ENCODE data around the gene ADIPOQ. TPM values are rescaled to one million over a fixed set of nuclear protein-coding genes. Genes with fewer than 3 reads are reported as not detected.

The ADIPOQ gene
- total RNA-seq, 3 donors from 2014 or later (not counting 1 experiment from before 2014, with no cell fraction given) = not detected

GRCh38 chr3:186828340-186828739 lies 14.2 kb upstream of the ADIPOQ start:
- no peak for TF ChIP-seq CTCF (IDR thresholded peaks at IDR 0.05)
- peaks cover 47% of the 10 kb centered on the region for H3K27me3 ChIP-seq (ENCODE audit: control insufficient read depth, insufficient read depth, low read length)
- Mint-ChIP-seq H3K9me3 (no peaks in the 10 kb centered on the region), H3K4me1 (peaks cover 11 to 20% of the 10 kb centered on the region in 2 donors), H3K36me3 (no peaks in the 10 kb centered on the region), H3K4me3 (no peak overlapping the region), H3K27me3 (ENCODE audit: low read depth in 2 of 2) (peaks cover 53 to 66% of the 10 kb centered on the region in 2 donors), H3K27ac (no peak overlapping the region)
- intact Hi-C loops (cut with micrococcal nuclease) = loop anchor here (10.0 kb wide), 1 partner anchor 844 kb away; no protein-coding TSS in a partner anchor
- ATAC-seq (no peak), DNase-seq (peak in 1 of 2 donors; percentile 24)
- peaks cover 31% of the 10 kb centered on the region for H3K4me1 ChIP-seq (ENCODE audit: control insufficient read depth, insufficient read depth, low read length)
- H3K4me3 ChIP-seq (ENCODE audit: low read length) = no peak overlapping the region
- no peak overlapping the region for H3K27ac ChIP-seq (ENCODE audit: low read length)
- no peaks in the 10 kb centered on the region for H3K36me3 ChIP-seq (ENCODE audit: control insufficient read depth, insufficient read depth, low read length)
- 35% methylated on average over 3 of the region's 5 CpGs for WGBS (ENCODE audit: insufficient coverage)
- no peaks in the 10 kb centered on the region for H3K9me3 ChIP-seq (ENCODE audit: control insufficient read depth, insufficient read depth, low read length)

DNA sequence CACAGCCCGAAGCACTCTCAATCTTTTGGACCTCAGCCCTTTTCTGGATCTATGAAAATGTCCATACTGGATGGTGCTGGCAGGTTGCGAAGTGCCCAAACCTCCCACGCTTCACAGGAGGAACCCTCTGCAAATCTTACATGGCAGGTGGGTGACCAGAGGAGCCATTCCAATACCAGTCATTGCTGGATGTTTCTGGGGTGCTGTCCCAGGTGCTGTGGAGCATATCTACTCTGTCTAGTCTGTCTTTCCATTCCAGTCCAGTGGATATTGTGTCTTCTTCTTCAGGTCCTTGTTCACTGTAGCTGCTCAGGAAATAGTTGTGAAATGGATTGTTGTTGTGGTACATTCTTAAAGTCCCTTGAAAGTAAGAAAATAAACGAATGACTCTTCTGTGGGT lies 10.7 kb upstream of the ADIPOQ start:
- intact Hi-C loops (cut with micrococcal nuclease) = no loop called here
- DNase-seq (no peak), ATAC-seq (no peak)
- Mint-ChIP-seq H3K9me3 (no peaks in the 10 kb centered on the region), H3K4me1 (peaks cover 0 to 1% of the 10 kb centered on the region in 2 donors), H3K4me3 (no peak overlapping the region), H3K27me3 (ENCODE audit: low read depth in 2 of 2) (peaks cover 41 to 67% of the 10 kb centered on the region in 2 donors), H3K27ac (no peak overlapping the region), H3K36me3 (no peaks in the 10 kb centered on the region)
- no peak overlapping the region for H3K27ac ChIP-seq (ENCODE audit: low read length)
- no peak overlapping the region for H3K4me3 ChIP-seq (ENCODE audit: low read length)
- H3K4me1 ChIP-seq (ENCODE audit: control insufficient read depth, insufficient read depth, low read length) = peaks cover 9% of the 10 kb centered on the region
- no peaks in the 10 kb centered on the region for H3K9me3 ChIP-seq (ENCODE audit: control insufficient read depth, insufficient read depth, low read length)
- 74% methylated on average over 4 of the region's 4 CpGs for WGBS (ENCODE audit: insufficient coverage)
- H3K36me3 ChIP-seq (ENCODE audit: control insufficient read depth, insufficient read depth, low read length) = no peaks in the 10 kb centered on the region
- TF ChIP-seq CTCF (IDR thresholded peaks at IDR 0.05) = no peak
- peaks cover 27% of the 10 kb centered on the region for H3K27me3 ChIP-seq (ENCODE audit: control insufficient read depth, insufficient read depth, low read length)

- Mint-ChIP-seq H3K27me3 (ENCODE audit: low read depth in 2 of 2) (peaks cover 41 to 67% of the 10 kb centered on the region in 2 donors), H3K36me3 (no peaks in the 10 kb centered on the region), H3K9me3 (no peaks in the 10 kb centered on the region), H3K4me1 (no peaks in the 10 kb centered on the region), H3K4me3 (no peak overlapping the region), H3K27ac (no peak overlapping the region)
- H3K27ac ChIP-seq (ENCODE audit: low read length) = no peak overlapping the region
- peaks cover 27% of the 10 kb centered on the region for H3K27me3 ChIP-seq (ENCODE audit: control insufficient read depth, insufficient read depth, low read length)
- DNase-seq = no peak
- 100% methylated on average over 1 of the region's 1 CpG for WGBS (ENCODE audit: insufficient coverage)
- intact Hi-C loops (cut with micrococcal nuclease) = no loop called here
- no peaks in the 10 kb centered on the region for H3K9me3 ChIP-seq (ENCODE audit: control insufficient read depth, insufficient read depth, low read length)
- ATAC-seq = no peak
- H3K4me1 ChIP-seq (ENCODE audit: control insufficient read depth, insufficient read depth, low read length) = peaks cover 6% of the 10 kb centered on the region
- TF ChIP-seq CTCF (IDR thresholded peaks at IDR 0.05) = no peak
- no peak overlapping the region for H3K4me3 ChIP-seq (ENCODE audit: low read length)
- H3K36me3 ChIP-seq (ENCODE audit: control insufficient read depth, insufficient read depth, low read length) = no peaks in the 10 kb centered on the region
Observed at GRCh38 chr3:186832276-186832675, 10.2 kb upstream of the ADIPOQ start.

Data from natural killer cell (primary cell).